HG02763 (cell line): Measurements from ENCODE around the gene SLC29A1.
A peak's percentile ranks its signal among the peaks of the same experiment; 100 is the strongest.
"Not testable (repeated sequence)": the region's sequence is repeated elsewhere in the genome, so short reads cannot be mapped to it uniquely, and the experiment has no call there.

Experiments used
- ATAC-seq: cut with Tn5 transposase; IDR thresholded peaks from one replicate; pipeline ENCODE4 v1.9.1; 2021; ENCODE audit warnings: mild to moderate bottlenecking, moderate library complexity; ENCODE audit not compliant: unreplicated experiment

Gene SLC29A1

DNA sequence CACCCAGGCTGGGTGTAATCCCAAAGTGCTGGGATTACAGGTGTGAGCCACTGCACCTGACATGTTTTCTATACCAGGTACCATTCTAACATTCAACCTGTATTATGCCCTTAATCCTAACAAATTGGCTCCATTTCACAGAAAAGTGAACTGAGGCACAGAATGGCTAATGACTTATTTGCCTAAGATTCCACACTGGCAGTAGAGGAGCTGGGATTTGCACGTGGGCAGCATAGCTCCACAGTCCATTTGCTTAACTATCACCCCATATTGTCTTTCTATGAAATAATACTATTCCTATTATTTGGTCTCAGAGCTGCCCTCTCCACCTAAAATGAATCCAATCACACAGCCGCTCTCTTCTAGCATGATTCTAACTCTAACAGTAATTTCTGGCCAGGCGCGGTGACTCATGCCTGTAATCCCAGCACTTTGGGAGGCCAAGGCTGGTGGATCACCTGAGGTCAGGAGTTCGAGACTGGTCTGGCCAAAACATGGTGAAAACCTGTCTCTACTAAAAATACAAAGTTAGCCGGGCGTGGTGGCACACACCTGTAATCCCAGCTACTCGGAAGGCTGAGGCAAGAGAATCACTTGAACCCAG lies 30.0 kb upstream of the SLC29A1 start:
- no peak for ATAC-seq

DNA sequence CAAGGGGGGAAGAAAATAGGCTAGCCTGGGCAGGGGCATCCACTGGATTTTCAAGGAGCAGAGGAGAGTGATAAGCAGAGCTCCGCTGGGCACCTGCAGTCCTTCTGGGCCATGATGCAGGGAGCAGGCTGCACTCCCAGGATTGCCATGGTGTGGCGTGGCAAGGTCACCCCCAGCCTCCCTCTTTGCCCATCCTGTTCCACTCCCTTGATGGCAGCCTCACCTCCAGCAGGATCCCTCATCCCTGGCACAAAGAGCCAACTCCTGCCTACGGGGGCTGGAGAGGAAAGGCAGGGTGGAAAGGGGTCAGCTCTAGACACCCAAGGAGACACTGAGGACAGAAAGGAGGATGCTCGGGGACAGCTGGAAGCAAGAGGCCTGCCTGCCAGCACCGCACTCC lies 29.1 kb upstream of the SLC29A1 start:
- no peak for ATAC-seq

DNA sequence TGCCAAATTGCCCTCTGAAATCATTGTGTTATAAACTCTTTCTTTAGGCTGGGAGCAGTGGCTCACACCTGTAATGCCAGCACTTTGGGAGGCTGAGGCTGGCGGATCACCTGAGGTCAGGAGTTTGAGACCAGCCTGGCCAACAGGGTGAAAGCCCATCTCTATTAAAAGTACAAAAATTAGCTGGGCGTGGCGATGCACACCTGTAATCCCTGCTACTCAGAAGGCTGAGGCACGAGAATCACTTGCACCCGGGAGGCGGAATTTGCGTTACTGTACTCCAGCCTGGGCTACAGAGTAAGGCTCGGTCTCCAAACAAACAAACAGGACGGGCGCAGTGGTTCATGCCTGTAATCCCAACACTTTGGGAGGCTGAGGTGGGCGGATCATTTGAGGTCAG lies 27.0 kb upstream of the SLC29A1 start:
- not testable (repeated sequence) for ATAC-seq

DNA sequence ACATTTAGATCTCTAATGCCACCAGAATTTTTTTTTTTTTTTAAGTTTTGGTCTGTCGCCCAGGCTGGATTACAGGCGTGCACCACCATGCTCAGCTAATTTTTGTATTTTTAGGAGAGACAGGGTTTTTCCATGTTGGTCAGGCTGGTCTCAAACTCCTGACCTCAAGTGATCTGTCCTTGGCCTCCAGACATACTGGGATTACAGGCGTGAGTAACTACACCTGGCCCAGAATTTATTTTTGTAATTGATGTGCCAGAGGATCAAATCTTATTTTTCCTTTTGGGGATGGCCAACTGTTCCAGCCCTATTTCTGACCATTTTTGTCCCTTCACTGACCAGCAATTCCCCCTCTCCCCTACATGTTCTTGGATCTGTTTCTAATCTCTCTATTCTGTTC lies 24.7 kb upstream of the SLC29A1 start:
- ATAC-seq: no peak

DNA sequence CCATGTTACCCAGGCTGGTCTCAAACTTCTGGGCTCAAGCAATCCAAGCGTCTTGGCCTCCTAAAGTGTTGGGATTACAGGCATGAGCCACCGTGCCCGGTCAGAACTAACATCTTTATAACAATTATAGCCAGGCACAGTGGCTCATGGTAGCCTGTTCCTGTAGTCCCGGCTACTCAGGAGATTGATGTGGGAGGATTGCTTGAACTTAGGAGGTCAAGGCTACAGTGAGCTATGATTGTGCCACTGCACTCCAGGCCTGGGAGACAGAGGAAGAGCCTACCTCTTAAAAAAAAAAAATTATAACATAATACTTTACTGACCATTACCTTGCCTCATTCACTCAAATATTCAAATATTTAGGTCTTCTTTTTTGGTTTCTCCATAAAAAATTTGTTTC lies 23.5 kb upstream of the SLC29A1 start:
- no peak for ATAC-seq

DNA sequence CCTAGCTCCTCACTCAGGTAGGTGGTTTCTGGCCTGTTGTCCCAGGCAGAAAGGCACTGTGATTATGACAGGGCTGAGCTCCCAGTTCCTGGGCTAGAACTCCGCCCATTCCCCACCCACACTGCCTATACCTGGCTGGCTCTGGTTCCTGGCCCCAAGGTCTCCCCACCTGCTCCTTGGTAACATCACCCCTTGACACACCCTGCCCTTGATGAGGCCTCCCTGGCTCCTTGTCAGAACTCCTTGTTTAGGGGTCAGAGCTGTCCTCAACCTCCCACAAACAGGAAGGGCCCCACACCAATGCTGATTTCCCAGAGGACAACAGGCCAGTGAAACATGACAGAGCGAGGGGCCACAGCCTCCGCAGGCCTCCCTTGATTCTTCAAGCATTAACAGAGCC lies 22.2 kb upstream of the SLC29A1 start:
- no peak for ATAC-seq

DNA sequence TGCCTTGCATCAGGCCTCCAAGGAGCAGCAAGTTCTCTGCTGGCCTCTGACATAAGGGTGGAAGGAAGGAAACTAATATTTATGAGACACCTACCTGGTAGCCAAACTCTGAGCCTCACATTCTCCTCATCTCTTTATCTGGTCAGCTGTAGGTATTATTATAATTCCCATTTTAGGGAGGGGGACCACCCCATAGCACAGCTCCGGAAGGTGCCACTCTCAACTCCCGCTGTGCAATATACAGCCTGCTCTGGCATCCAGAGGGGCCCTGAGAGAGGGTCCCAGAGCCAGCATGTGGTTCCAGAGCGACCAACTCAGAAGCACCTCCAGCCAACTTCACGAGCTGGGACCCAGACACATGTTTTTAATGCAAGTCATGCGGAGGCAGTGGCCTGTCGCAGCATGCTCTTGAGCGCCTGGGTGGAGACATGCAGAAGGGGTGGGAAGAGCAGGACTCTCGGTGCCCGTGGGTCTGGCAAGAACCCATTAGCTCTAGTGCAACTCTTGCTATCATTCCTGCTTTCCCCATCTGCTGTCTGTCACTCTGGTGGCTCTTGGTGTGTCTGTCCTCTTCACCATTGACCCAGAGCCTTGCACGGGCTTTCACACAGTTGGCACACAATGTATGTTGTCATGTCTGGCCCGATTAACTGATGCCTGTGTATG lies 21.6 kb upstream of the SLC29A1 start:
- ATAC-seq: no peak

DNA sequence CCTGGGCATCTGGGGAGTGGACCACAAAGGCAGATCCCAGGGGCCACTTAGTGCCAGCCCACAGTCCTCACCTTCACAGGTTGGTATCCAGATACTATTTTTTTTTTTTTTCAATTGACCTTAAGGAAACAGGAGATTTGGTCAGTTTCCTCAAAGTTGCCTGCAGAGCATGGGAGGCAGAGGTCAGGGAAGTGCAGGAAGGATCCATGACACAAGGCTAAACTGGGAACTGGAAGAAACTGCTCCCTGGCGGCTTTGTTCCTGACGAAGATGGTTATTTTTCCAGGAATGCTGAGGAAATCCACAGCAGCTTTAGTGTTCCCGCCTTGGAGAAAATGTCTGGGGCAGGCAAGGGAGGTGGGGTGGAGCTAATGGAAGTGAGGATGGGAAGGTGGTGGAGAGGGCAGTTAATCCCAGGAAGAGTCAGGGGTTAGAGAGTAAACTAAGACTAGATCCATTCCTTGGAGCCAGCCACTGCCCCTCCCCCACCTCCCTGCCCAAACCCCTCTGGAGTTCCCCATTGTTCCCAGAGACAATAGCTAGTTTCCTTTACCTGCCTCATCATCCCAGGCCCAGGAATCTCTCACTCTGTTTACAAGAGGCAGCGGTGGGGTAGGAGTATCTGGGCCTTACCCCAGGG lies 20.9 kb upstream of the SLC29A1 start:
- no peak for ATAC-seq

DNA sequence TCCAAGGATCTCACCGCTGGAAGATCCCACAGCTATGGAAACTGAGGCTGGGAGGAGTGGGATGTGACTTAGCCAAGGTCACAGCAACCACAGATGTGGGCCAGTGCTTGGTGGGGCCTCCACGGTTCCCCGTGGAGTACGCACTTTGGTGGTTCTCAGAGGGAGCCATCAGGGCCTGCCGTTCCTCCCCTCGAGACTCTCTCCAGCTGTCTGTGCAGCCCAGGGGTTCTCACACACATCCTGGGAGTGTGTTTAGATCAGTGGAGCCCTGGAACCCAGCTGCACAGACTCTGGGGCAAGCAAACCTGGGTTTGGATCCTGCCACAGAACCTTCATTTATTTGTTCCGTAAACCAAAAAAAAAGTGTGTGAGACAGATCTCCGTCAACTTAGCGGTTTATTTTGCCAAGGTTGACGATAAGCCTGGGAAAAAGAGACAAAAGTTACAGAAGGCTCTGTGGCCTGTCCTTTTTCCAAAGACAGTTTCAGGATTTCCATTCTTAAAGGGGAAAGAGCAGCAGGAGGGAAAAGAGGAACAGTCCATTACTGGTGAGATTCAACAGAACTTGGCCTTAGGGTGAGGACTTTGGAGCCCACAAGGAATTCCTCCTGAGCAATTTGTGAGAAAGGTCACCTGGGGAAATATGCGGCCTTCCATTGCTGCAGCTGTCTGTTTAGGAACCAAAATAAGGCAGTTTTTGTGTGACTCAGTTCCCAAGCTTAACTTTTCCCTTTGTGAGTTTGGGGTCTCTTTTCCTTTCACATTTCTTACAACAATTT lies 20.2 kb upstream of the SLC29A1 start:
- no peak for ATAC-seq

DNA sequence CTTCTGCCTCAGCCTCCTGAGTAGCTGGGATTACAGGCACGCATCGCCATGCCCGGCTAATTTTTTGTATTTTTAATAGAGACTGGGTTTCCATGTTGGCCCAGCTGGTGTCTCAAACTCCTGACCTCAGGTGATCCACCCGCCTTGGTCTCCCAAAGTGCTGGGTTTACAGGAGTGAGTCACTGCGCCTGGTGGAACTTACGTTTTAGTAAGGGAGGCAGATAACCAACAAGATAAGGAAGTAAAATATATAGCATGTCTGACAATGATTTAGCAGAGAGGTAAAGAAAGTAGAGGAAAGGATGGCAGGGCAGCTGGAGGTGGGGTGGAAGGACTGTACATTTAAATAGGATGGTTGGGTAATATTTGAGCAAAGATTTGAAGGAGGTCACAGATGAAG lies 19.4 kb upstream of the SLC29A1 start:
- no peak for ATAC-seq

DNA sequence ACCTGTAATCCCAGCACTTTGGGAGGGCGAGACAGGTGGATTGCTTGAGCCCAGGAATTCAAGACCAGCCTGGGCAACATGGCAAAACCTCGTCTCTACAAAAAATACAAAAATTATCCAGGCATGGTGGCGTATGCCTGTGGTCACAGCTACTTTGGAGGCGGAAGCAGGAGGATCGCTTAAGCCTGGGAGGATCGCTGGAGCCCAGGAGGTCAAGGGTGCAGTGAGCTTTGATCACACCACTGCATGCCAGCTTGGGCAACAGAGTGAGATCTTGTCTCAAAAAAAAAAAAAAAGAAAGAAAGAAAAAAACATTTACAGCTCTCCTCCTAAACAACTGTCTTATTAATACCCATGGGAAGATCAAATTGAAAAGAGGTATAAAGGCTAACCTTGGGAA lies 15.4 kb upstream of the SLC29A1 start:
- ATAC-seq: no peak

DNA sequence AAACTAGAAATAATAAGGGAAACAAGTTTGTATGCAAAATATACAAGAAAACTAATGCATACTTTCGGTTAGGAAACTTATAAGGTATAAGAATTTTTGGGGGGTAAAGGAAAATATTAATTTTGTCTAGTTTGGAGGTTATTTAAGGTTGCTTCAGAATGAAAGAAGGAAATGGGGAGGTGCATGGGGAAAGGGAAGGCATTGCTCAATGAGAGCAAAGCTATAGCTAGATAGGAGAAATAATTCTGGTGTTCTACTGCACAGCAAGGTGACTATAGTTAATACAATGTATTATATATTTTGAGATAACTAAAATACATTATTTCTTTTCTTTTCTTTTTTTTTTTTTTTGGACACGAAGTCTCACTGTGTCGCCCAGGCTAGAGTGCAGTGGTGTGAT lies 12.1 kb upstream of the SLC29A1 start:
- no peak for ATAC-seq

DNA sequence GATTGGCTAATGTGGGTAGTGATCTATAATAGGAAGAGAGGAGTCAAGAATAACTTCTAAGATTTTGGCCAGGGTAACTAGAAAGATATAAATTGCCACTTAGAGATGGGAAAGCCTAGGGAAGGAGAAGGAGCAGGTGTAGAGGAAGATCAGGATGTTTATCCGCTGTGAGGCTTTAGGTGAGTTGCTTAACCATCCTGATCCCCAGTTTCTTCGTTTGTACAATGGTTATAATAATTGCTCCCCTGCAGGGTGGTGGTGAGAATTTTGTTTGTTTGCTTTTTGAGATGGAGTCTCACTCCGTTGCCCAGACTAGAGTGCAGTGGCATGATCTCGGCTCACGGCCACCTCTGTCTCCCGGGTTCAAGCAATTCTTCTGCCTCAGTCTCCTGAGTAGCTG lies 9.1 kb upstream of the SLC29A1 start:
- no peak for ATAC-seq

DNA sequence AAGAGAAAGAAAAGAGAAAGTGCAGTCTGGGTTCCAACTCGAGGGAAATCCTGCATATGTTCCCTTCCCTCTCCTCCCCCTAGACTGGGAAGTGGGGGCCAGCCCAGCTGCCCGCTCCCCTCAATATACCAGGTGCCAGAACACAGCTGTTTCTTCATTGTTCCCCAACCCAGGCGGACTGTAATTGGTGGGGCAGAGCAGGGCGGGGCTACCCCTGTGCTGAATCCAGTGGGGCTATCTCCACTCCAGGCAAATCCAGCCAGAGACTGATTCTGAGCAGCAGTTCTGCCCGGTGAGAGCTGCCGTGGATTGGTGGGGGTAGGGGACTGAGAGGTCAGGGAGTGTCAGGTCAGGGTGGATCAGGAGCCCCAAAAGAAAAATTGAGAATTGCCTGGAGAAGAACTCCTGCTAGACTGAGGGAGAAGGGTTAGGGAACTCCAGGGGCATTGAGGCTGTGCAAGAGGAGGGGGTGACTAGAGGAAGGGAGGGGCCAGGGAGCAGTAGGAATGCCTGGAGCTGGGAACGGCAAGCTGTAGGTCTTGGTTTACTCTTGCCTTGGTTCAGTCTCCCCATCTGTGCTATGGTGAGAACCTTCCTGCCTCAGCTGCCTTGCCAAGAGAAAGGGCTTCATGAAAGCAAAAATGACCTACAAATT lies 6.6 kb upstream of the SLC29A1 start, which contains the start of gene MYMX:
Gene MYMX (plus strand): TSS at position 250 of the 655 bp plus-strand sequence. CDS start 546 bp downstream, outside the sequence.
- ATAC-seq: no peak

DNA sequence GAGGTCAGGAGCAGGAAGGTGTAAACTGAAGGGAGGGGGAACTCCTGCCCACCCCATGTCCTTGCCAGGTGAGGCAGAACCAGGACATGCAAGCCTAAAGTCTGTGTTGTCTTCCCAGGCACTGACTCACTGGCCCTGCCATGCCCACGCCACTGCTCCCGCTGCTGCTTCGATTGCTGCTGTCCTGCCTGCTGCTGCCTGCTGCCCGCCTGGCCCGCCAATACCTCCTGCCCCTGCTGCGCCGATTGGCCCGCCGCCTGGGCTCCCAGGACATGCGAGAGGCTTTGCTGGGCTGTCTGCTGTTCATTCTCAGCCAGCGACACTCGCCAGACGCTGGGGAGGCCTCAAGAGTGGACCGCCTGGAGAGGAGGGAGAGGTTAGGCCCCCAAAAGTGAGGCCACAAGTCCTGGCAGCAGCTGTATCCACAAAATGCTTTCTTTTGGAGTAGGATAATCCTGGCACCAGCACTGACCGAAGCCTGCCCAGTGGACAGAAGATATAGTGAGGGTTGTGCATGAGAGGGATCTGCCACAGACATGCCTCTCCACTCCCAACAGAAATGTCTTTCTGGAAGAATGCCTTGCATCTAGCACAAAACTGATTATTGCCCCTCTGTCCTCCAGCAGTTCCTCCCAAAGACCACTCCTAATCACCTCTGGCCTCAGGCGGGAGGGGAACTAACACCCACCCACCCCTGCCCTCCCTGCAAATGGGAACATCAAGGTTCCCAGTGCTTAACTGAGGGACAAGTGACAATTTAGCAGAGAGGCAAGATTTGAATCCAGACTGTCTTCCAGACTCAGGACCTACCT lies 5.9 kb upstream of the SLC29A1 start:
- ATAC-seq: no peak

DNA sequence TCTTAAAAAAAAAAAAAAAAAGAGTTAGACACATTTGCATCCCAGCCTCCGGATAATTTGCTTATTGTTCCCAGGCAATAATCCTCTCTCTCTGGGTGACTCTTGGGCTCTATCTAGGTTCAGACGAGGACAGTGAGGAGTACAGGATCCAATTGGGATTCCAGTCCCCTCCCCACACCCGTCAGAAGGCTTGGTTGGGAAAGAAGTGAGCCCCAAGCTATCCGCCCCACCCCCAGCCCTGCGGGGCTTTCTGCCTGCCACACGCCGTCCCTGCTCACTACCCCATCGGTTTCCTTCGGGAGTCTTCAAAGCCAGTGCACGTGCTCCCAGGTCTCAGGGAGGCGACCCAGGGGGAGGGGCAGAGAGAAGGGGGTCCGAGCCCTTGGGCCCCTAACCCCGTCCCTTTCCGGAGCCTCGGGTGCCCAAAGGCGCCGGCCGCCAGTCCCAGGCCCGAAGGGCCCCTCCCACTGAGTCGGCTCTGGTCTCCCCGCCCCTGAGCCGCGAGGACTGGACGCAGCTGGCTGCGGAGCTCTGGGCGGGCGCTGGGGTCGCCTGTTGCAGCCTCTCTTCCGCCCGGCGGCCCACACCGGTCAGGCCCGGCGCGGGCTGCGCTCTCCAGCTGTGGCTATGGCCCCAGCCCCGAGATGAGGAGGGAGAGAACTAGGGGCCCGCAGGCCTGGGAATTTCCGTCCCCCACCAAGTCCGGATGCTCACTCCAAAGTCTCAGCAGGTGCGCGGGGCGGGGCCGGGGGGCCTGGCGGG lies 4.2 kb upstream of the SLC29A1 start:
- ATAC-seq: peak; percentile 52

DNA sequence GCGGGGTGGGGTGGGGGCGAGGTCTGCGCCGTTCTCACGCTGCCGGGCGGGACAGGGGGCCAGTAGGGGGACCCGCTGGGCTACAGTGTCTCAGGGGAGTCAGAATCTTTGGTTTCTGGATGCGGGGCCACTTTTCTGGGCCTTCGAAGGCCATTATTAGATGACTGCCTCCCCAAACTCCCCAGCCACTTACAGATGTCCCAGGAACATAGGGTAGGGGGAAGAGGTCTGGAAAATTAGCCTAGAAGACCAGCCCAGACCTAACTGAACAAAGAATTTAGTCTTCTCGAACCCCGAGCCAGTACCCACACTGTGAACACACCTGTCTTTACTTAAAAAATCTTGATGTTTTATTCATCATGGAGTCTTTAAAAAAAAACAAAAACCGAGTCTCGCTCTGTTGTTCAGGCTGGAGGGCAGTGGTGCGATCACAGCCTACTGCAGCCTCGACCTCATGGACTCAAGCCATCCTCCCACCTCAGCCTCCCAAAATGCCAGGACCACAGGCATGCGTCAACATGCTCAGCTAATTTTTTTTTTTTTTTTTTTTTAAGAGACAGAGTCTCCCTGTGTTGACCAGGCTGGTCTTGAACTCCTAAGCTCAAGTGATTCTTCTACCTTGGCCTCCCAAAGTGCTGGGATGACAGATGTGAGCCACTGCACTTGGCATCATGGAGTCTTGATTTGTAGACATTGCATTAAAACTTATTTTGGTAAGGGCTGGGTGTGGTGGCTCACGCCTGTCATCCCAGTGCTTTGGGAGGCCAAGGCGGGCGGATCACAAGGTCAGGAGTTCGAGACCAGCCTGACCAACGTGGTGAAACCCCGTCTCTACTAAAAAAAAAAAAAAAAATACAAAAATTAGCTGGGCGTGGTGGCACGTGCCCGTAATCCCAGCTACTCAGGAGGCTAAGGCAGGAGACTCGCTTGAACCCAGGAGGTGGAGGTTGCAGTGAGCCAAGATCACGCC lies 3.3 kb upstream of the SLC29A1 start:
- ATAC-seq: no peak

DNA sequence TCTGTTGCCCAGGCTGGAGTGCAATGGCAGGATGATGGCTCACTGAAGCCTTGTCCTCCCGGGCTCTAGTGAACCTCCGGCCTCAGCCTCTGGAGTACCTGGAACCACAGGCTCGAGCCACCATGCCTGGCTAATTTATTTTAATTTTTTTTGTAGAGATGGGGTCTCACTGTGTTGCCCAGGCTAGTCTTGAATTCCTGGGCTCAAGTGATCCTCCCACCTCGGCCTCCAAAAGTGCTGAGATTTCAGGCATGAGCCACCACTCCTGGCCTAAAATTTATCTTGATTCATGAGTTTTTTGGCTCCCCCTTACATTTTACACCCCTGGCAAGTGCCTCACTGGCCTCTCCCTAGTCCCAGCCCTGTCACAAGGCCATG lies 2.5 kb upstream of the SLC29A1 start:
- no peak for ATAC-seq
